Renal pelvis (tissue), 4 donors: ENCODE measurements around the gene LHPP. TPM values are rescaled to one million over a fixed set of nuclear protein-coding genes. Genes with fewer than 3 reads are reported as not detected.

Experiments
- DNase-seq: peaks from one replicate; pipeline ENCODE4 v3.0.0-alpha.2; 2013
- polyA plus RNA-seq, 3 donors: library from polyadenylated mRNA; unstranded; fragments of 120-200 nt; gene quantifications; one replicate each; pipeline ENCODE4 v1.2.1, GENCODE V29; 2013; ENCODE audit not compliant: insufficient read length in 3 of 3

The LHPP gene
- polyA plus RNA-seq, 3 donors, result 19.6 to 26.3 (median 24.2) TPM

DNA sequence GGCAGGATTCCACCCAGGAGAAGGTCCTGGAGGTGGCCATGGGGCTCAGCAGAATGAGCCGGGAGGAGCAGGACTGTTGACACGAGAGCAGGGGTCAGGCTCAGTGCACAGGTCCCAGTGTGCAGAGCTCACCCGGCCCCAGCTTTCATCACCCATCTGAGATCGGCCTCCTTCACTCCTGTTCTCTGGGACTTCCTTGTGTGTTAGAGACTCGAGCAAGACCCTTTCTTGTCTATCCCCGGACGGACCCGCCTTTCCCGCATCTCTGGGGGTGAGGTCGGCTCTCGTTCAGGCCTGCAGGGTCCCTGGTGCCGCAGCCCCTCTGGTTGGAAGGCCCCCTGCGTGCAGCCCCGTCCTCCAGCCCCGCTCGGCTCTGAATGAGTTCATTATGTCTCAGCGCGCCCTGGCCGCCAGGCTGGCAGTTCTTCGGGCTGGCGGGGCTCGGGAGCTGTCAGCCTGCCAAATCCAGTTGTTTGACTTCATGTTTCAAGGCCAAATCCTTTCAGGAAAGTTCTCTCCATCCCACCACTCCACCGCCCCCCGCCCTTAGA, 127.9 kb downstream of the LHPP start:
- DNase-seq, result no peak

GRCh38 chr10:124590216-124591122, 128.8 kb downstream of the LHPP start:
- DNase-seq, result no peak

- DNase-seq, result no peak
These were observed 129.5 kb downstream of the LHPP start for GRCh38 chr10:124591123-124591495.

DNA sequence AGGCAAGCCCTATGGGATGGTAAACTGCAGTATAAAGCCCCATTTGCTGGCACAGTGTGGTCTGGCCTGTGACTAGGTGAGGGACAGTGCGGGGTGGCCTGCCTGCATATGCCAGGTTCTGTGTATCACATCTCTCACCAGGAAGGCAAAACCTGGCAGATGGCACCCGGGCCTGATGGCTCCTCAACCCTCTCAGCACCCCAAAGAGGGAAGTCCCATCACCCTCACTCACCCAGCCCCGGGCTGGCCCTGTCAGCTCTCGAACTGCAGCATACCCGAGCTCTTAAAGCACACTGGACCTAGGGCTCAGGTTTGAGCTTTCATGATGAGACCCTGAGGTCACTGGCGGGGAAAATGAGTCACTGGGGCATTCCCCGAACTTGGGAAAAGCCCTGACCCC, 130.5 kb downstream of the LHPP start:
- DNase-seq, result no peak

- DNase-seq, result no peak
These were observed 131.3 kb downstream of the LHPP start for GRCh38 chr10:124592736-124593430.

DNA sequence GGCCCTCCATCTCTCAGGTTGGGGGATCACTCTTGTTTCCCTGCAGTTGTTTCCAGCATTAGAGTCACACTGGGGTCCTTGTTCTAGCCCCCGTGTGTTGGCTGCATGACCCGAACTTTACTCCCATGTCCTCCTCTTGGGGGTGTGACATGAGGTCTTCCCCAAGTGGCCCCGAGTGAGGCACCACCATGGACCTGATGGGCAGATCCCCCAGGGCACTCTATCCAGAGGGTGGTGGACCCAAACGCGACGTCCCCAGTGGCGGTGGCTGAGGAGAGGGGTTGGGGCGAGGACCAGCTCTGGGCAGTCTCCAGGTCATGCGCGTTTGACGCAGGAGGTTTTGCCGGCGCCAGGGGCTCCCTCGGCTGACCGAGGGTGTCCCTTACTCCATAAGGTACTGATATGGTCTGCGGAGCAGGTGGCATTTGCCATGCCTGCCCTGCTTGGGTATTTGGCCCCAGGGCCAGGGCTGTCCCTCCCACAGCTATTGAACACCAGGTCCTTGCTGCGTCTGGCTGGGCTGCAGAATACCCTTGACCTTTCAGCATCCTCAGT, 131.9 kb downstream of the LHPP start:
- DNase-seq, result no peak

- DNase-seq, result no peak
These were observed 132.6 kb downstream of the LHPP start for GRCh38 chr10:124594240-124594639.

DNA sequence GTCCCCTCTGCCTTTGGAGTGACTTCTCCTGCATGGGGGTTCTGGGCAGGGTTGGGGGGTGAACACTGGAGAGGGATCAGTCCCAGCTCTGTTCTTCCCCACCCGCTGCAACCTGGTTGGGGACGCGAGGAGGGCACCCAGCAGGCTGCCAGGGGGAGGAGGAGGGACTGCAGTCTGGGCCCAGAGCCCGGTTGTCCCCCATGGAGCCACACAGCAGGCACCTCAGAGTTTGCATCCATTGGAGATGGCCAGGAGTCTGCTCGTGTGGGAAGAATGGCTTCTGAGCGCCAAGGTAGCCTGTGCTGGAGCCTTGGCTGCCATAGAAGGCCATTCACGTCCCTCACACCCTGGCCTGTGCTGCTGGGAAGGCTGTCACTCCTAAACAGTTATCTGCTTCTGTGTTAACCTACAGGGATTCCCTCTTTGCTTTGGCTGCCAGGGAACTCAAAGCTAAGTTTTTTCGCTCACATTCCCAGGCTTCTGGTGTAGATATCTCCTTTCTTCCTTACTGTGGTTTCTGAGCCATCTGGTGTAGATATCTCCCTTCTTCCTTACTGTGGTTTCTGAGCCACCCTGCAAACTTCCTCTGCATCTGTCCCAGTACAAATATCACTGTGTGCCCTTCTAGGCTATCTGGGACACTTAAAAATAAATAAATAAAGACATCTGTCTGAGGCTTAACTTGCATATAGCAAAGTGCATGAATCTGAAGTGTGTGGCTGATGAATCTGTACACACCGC, 133.7 kb downstream of the LHPP start:
- no peak for DNase-seq

GRCh38 chr10:124596116-124596785, 134.6 kb downstream of the LHPP start:
- DNase-seq, result no peak

GRCh38 chr10:124596962-124597845, 135.6 kb downstream of the LHPP start:
- no peak for DNase-seq

- DNase-seq, result no peak
These were observed 136.2 kb downstream of the LHPP start for GRCh38 chr10:124597846-124598165.

GRCh38 chr10:124598196-124598595, 136.6 kb downstream of the LHPP start:
- DNase-seq, result no peak

- no peak for DNase-seq
These were observed 137.4 kb downstream of the LHPP start for GRCh38 chr10:124598773-124599587.

- DNase-seq, result no peak
These were observed 138.0 kb downstream of the LHPP start for GRCh38 chr10:124599588-124600050.

DNA sequence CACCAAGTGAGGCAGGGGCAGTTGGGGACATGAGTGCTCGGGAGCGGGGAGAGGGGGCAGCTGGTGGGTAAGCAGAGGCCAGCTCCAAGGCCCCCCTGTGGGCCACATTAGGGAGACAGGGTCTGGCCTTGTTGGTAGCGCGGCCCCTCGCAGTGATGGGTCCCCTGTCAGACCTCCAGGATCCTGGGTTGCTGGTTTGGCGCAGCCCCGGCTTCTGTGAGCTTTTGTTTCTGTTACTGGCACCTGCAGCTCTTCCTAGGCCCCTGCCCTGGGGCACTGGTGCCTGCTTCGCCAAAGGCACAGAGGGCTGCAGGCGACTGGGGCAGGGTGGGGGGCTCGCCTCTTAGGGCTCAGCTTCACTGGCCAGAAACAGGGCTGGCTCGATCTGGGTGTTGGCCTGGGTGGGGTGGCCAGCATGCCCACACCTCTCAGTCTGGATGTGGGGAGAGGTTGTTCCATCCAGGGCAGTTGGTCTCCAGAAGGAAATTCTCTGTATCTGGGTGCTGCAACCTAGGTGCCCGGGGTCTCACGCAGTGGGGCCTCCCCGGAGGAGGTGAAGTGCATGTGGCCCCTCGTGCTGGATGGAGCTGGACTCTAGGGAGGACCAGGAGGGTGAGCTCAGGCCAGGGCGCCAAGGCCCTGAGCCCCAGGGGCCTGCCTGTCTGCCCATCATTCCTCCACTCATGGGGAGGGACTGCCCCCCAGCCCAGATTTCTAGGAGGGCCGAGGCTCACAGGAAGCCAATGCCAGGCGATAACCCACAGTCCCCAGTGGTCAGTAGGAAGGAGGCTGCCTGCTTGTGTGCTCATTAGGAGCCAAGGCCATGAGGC, 138.6 kb downstream of the LHPP start:
- DNase-seq, result no peak

DNA sequence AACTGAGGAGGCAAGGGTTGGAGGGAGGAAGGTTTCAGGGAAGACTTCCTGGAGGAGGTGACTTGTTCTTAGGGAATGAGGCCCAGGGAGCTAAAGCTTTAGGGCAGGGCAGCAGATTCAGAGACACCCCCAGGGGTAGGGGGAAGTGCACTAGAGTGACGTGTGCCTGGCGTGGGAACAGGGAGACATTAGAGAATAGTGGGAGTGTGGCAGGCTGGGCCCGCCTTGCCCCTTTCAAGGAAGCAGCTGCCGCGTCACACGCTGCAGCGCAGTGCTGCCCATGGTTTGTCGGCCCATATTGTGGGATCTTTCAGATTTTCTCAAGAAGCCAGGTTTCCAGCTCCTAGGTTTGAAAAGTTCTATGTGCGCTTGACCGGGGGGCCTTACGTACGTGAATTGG, 139.4 kb downstream of the LHPP start:
- no peak for DNase-seq

GRCh38 chr10:124601431-124602120, 140.0 kb downstream of the LHPP start:
- peak; percentile 46 for DNase-seq

DNA sequence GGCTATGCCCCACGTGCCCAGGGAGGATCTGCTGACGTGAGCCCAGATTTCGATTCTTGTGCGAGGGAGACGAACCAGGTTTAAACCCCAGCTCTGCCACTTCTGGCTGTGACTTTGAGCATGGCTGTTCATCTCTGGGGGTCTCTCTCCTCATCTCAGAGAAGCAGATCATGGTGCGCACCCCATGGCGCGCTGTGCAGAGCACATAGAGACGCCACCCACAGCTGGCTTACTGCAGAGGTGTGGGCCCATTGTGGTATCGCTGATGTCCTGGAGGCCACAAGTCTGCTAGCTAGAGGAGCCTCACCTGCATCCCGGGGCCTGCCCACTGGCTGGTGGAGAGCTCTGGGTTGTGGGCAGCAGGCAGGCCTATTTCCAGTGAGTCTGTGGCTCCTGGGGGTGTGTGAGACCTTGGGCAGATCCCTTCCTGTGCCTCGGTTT, 140.5 kb downstream of the LHPP start:
- no peak for DNase-seq
